ENCODE measurements around the gene GJC3.

Gene GJC3

DNA sequence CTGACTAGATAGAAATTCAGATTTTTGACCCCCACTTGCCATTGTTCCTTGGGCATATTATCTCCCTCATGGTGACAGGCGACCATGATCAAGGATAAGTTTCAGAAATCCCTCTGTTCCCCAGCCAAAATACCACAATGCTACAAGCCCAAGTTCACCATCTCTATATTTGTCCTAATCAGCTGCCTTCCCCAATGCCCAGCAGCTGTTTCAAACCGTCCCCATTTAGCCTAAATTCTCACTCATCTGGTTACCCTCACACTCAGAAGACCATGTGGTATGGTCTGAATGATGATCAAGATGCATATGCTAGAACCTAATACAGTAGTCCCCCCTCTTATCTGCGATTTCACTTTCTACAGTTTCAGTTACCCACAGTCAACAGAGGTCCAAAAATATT, 956 bp upstream of the GJC3 start:
- Mint-ChIP-seq H3K9me3 (no peaks in the 10 kb centered on the region), H3K27ac (peak overlapping the region in 1 of 3 experiments; percentile 32), H3K36me3 (ENCODE audit: low read depth) (no peaks in the 10 kb centered on the region), H3K27me3 (ENCODE audit: low read depth) (peaks cover 17% of the 10 kb centered on the region), H3K4me1 (peaks cover 25% of the 10 kb centered on the region), H3K4me3 (peak overlapping the region in 1 of 3 experiments; percentile 34)
- TF ChIP-seq, protein P1, sequence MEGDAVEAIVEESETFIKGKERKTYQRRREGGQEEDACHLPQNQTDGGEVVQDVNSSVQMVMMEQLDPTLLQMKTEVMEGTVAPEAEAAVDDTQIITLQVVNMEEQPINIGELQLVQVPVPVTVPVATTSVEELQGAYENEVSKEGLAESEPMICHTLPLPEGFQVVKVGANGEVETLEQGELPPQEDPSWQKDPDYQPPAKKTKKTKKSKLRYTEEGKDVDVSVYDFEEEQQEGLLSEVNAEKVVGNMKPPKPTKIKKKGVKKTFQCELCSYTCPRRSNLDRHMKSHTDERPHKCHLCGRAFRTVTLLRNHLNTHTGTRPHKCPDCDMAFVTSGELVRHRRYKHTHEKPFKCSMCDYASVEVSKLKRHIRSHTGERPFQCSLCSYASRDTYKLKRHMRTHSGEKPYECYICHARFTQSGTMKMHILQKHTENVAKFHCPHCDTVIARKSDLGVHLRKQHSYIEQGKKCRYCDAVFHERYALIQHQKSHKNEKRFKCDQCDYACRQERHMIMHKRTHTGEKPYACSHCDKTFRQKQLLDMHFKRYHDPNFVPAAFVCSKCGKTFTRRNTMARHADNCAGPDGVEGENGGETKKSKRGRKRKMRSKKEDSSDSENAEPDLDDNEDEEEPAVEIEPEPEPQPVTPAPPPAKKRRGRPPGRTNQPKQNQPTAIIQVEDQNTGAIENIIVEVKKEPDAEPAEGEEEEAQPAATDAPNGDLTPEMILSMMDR (IDR thresholded peaks at IDR 0.05; ENCODE audit: unreplicated experiment in 3 of 3), result no peak

DNA sequence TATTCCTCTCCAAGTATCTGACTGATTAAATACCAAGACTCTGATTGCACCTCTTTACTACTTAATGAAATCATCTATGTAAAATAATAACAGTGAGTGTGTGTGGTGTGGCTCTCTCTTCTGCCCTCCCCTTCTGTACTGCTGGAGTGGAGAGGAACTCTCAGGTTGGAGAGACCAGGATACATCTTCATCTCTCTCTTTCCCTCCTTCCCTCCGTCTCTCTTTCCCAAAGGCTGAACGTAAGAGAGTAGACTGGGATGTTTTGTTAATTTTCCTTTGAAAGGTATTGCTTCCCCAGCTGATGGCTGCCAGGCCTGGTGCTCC, 272 bp upstream of the GJC3 start:
- no peaks in the 10 kb centered on the region for H3K9me3 Mint-ChIP-seq

DNA sequence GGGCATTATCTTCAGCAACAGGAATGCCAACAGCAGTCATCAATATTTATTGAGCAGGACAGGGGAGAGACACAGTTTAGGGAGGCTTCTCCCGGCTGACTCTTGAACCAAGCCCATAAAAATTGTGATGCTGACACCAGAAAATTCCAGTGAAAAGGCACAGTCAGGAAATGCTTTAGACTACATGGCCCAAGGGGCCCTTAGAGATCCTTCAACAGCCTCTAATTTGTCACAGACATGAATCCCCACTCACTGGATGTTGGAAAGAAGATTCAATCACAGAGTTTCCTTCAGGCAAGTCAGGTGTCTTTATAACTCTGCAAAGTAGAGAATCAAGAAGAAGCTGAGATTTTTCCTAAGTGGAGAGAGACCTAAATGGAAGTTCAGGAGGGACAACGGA, 1.2 kb downstream of the GJC3 start:
- H3K4me1 Mint-ChIP-seq, result peaks cover 25% of the 10 kb centered on the region
- H3K27ac Mint-ChIP-seq, result peak overlapping the region in 2 of 3 experiments; percentile 30 to 66
- no peaks in the 10 kb centered on the region for H3K36me3 Mint-ChIP-seq (ENCODE audit: low read depth)
- peak overlapping the region in 2 of 3 experiments; percentile 24 to 41 for H3K4me3 Mint-ChIP-seq
- TF ChIP-seq, protein P1 (IDR thresholded peaks at IDR 0.05; ENCODE audit: unreplicated experiment in 3 of 3), result no peak
- peaks cover 5% of the 10 kb centered on the region for H3K27me3 Mint-ChIP-seq (ENCODE audit: low read depth)
- H3K9me3 Mint-ChIP-seq, result no peaks in the 10 kb centered on the region

More for the DNA sequence above, 272 bp upstream of the GJC3 start:
- H3K4me3 Mint-ChIP-seq, result peak overlapping the region; percentile 14 to 60 (median 34)
- peaks cover 25% of the 10 kb centered on the region for H3K4me1 Mint-ChIP-seq
- H3K27ac Mint-ChIP-seq, result peak overlapping the region in 2 of 3 experiments; percentile 32 to 37
- H3K27me3 Mint-ChIP-seq (ENCODE audit: low read depth), result peaks cover 14% of the 10 kb centered on the region
- no peaks in the 10 kb centered on the region for H3K36me3 Mint-ChIP-seq (ENCODE audit: low read depth)
- TF ChIP-seq, protein P1 (IDR thresholded peaks at IDR 0.05; ENCODE audit: unreplicated experiment in 3 of 3), result peak in 1 of 3 experiments; percentile 0

DNA sequence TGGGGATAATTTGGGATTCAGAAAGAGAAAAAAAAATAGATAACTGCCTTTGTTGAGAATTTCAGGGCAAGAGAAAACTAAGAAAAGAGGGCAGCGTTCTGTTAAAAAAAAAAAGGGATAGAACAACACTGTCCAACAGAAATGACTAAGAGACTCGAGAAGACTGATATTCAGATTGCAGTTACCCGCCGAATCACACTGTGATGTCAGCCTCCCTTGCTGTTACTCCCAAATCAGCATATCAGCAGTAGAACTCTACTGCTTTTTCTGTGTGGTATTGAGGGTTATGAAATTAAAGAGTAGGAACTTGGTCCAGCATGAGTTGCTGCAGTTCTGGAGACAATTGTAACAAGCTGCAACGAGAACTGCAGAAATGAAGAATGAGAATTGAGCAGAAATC, 1.9 kb downstream of the GJC3 start:
- peak overlapping the region in 1 of 3 experiments; percentile 0 for H3K27ac Mint-ChIP-seq

DNA sequence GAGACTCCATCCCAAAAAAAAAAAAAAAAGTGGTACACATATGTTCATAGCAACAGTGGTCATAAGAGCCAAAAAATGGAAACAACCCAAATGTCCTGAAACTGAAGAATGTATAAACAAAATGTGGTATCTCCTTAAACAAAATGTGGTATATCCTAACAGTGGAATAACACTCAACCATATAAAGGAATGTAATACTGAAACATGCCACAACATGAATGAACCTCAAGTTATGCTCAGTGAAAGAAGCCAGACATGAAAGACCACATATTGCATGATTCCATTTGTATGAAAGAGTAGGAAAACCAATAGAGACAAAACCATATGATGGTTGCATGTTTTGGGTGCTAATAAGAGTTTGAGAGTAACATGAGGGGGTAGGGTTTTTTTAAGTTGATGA, 3.1 kb downstream of the GJC3 start:
- H3K4me3 Mint-ChIP-seq, result no peak overlapping the region
- H3K27me3 Mint-ChIP-seq (ENCODE audit: low read depth), result peaks cover 9% of the 10 kb centered on the region
- H3K4me1 Mint-ChIP-seq, result peaks cover 25% of the 10 kb centered on the region
- no peaks in the 10 kb centered on the region for H3K36me3 Mint-ChIP-seq (ENCODE audit: low read depth)
- TF ChIP-seq, protein P1 (IDR thresholded peaks at IDR 0.05; ENCODE audit: unreplicated experiment in 3 of 3), result no peak
- H3K27ac Mint-ChIP-seq, result no peak overlapping the region
- H3K9me3 Mint-ChIP-seq, result peaks cover 9% of the 10 kb centered on the region

More for the DNA sequence above, 1.9 kb downstream of the GJC3 start:
- peaks cover 25% of the 10 kb centered on the region for H3K4me1 Mint-ChIP-seq
- no peaks in the 10 kb centered on the region for H3K9me3 Mint-ChIP-seq
- peak overlapping the region in 1 of 3 experiments; percentile 19 for H3K4me3 Mint-ChIP-seq
- TF ChIP-seq, protein P1 (IDR thresholded peaks at IDR 0.05; ENCODE audit: unreplicated experiment in 3 of 3), result no peak
- peaks cover 5% of the 10 kb centered on the region for H3K27me3 Mint-ChIP-seq (ENCODE audit: low read depth)
- H3K36me3 Mint-ChIP-seq (ENCODE audit: low read depth), result no peaks in the 10 kb centered on the region

DNA sequence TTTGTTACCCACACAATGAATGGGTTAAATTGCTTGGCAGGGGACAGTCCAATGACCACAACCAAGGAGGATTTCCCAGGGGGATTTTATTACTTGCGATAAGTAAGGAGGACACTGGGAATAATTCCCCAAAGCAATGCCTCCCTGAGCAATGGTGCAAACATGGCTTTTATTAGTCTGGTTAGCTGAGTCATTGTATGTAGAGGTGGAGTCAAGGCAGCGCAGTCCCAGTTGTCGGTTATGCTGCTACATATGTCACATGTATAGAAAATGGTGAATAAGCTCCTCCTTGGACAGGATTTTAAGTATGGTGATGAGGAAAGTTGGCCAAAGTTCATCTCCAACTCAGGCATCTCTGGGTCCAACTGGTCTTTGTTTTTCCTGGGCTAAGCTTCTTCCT, 6.2 kb downstream of the GJC3 start:
- Mint-ChIP-seq H3K4me3 (no peak overlapping the region), H3K36me3 (ENCODE audit: low read depth) (no peaks in the 10 kb centered on the region), H3K9me3 (peaks cover 25% of the 10 kb centered on the region), H3K27me3 (ENCODE audit: low read depth) (peaks cover 4% of the 10 kb centered on the region), H3K4me1 (peaks cover 7% of the 10 kb centered on the region), H3K27ac (no peak overlapping the region)
- TF ChIP-seq, protein P1 (IDR thresholded peaks at IDR 0.05; ENCODE audit: unreplicated experiment in 3 of 3), result no peak

Measured in nephron (organoid).